Liver (tissue), 9 donors: Measurements from ENCODE around the gene CCNY. TPM values are rescaled to one million over a fixed set of nuclear protein-coding genes. Genes with fewer than 3 reads are reported as not detected.

Experiments
- DNase-seq: peaks from one replicate; pipeline ENCODE4 v3.0.0-alpha.2; 2017; ENCODE audit warnings: low spot score
- H3K27ac ChIP-seq, 2 donors: one replicate each; pipeline ENCODE4 v1.7.0; 2013; ENCODE audit warnings: inconsistent platforms in 2 of 2, low read length in 2 of 2, control low read depth in 1 of 2, low read depth in 1 of 2, mild to moderate bottlenecking in 1 of 2
- H3K27me3 ChIP-seq, 4 donors: one replicate each; pipeline versions ENCODE4 v1.6.1 to v1.7.0; 2013; ENCODE audit warnings: low read length in 3 of 4, inconsistent platforms in 1 of 4, mild to moderate bottlenecking in 1 of 4, moderate library complexity in 1 of 4; ENCODE audit not compliant: control insufficient read depth in 4 of 4, insufficient read depth in 4 of 4
- H3K36me3 ChIP-seq, 4 donors: one replicate each; pipeline versions ENCODE4 v1.6.1 to v1.7.0; 2013; ENCODE audit warnings: low read length in 3 of 4, mild to moderate bottlenecking in 3 of 4, low read depth in 1 of 4, moderate library complexity in 1 of 4; ENCODE audit not compliant: control insufficient read depth in 4 of 4, insufficient read depth in 3 of 4
- H3K4me1 ChIP-seq, 4 donors: one replicate each; pipeline versions ENCODE4 v1.6.1 to v1.7.0; 2013; ENCODE audit warnings: low read length in 3 of 4, mild to moderate bottlenecking in 3 of 4, moderate library complexity in 1 of 4; ENCODE audit not compliant: control insufficient read depth in 4 of 4, insufficient read depth in 4 of 4
- H3K4me3 ChIP-seq, 3 donors: one replicate each; pipeline versions ENCODE4 v1.6.1 to v1.7.0; 2013; ENCODE audit warnings: low read length in 3 of 3, control low read depth in 1 of 3, low read depth in 1 of 3, mild to moderate bottlenecking in 1 of 3
- H3K9ac ChIP-seq, 2 donors: one replicate each; pipeline ENCODE4 v1.7.0; 2013; ENCODE audit warnings: low read length in 2 of 2, mild to moderate bottlenecking in 2 of 2, moderate library complexity in 2 of 2, control low read depth in 1 of 2, low read depth in 1 of 2
- H3K9me3 ChIP-seq, 4 donors: one replicate each; pipeline versions ENCODE4 v1.6.1 to v1.7.0; 2013; ENCODE audit warnings: low read length in 3 of 4; ENCODE audit not compliant: control insufficient read depth in 4 of 4
- ATF3 ChIP-seq: IDR thresholded peaks from 2 replicates; pipeline ENCODE4 v1.6.1; 2016; ENCODE audit warnings: antibody characterized with exemption
- CTCF ChIP-seq: fragments of 150-350 bp; IDR thresholded peaks from 2 replicates; pipeline ENCODE4 v1.5.1; 2017; ENCODE audit warnings: improper control_type of control experiment, low read depth, low read length; ENCODE audit not compliant: missing input control
- EGR1 ChIP-seq, 2 donors: IDR thresholded peaks; 2 replicates each; pipeline ENCODE4 v1.6.1; 2016 to 2018; ENCODE audit warnings: antibody characterized with exemption in 2 of 2, low read depth in 2 of 2
- FOXA1 ChIP-seq: IDR thresholded peaks from 2 replicates; pipeline ENCODE4 v1.6.1; 2016; ENCODE audit warnings: antibody characterized with exemption
- FOXA2 ChIP-seq: IDR thresholded peaks from 2 replicates; pipeline ENCODE4 v1.6.1; 2016; ENCODE audit warnings: antibody characterized with exemption
- GABPA ChIP-seq, 2 donors: IDR thresholded peaks in 1 of 2; conservative IDR thresholded peaks in 1 of 2; 2 replicates each; pipeline ENCODE4 v1.6.1; 2016; ENCODE audit warnings: antibody characterized with exemption in 2 of 2, mild to moderate bottlenecking in 1 of 2, moderate library complexity in 1 of 2
- HNF4A ChIP-seq, 2 donors: conservative IDR thresholded peaks; 2 replicates each; pipeline ENCODE4 v1.6.1; 2016; ENCODE audit warnings: antibody characterized with exemption in 2 of 2, mild to moderate bottlenecking in 2 of 2
- HNF4G ChIP-seq: IDR thresholded peaks from 2 replicates; pipeline ENCODE4 v1.6.1; 2016; ENCODE audit warnings: antibody characterized with exemption
- JUND ChIP-seq, 2 donors: IDR thresholded peaks; 2 replicates each; pipeline ENCODE4 v1.6.1; 2016; ENCODE audit warnings: antibody characterized with exemption in 2 of 2
- MAX ChIP-seq: IDR thresholded peaks from 2 replicates; pipeline ENCODE4 v1.6.1; 2016; ENCODE audit warnings: antibody characterized with exemption
- NR2F2 ChIP-seq: IDR thresholded peaks from 2 replicates; pipeline ENCODE4 v1.6.1; 2016; ENCODE audit warnings: antibody characterized with exemption
- REST ChIP-seq: IDR thresholded peaks from 2 replicates; pipeline ENCODE4 v1.6.1; 2016; ENCODE audit warnings: antibody characterized with exemption, mild to moderate bottlenecking
- RXRA ChIP-seq, 2 donors: IDR thresholded peaks; 2 replicates each; pipeline ENCODE4 v1.6.1; 2017 to 2018; ENCODE audit warnings: antibody characterized with exemption in 2 of 2, mild to moderate bottlenecking in 1 of 2
- SP1 ChIP-seq: IDR thresholded peaks from 2 replicates; pipeline ENCODE4 v1.6.1; 2018; ENCODE audit warnings: antibody characterized with exemption, mild to moderate bottlenecking
- TAF1 ChIP-seq: conservative IDR thresholded peaks from 2 replicates; pipeline ENCODE4 v1.6.1; 2016; ENCODE audit warnings: antibody characterized with exemption, mild to moderate bottlenecking
- YY1 ChIP-seq: IDR thresholded peaks from 2 replicates; pipeline ENCODE4 v1.6.1; 2016; ENCODE audit warnings: antibody characterized with exemption, mild to moderate bottlenecking
- ZBTB33 ChIP-seq: IDR thresholded peaks from 2 replicates; pipeline ENCODE4 v1.6.1; 2016; ENCODE audit warnings: antibody characterized with exemption
- WGBS: extraction: QIAGEN DNeasy Blood & Tissue Kit; methylation state at CpG from one replicate; pipeline ENCODE4 v1.1.7; 2013; 5-methylcytosine and 5-hydroxymethylcytosine counted together
- polyA plus RNA-seq, 2 donors: library from polyadenylated mRNA; stranded (reverse) in 1 of 2; unstranded in 1 of 2; fragments of 200-250 nt in 1 of 2; fragments of >200 nt in 1 of 2; fragmentation: Nextera tagmentation in 1 of 2; extraction: Ambion mirVana in 1 of 2; gene quantifications; one replicate each; pipeline versions ENCODE4 v1.2.1 to v1.2.3, GENCODE V29; 2013 to 2015
- total RNA-seq, 2 donors: library from RNA; depleted of rRNA; stranded (reverse); fragments of >200 nt; gene quantifications; one replicate each; pipeline ENCODE4 v1.2.3, GENCODE V29; 2014
- donor health status: healthy.
- donor health status: healthy.
- donor health status: healthy.
- donor health status: healthy.
- donor health status: healthy.

CCNY gene
- total and polyA plus RNA-seq, 4 donors, result 17.6 to 38.4 (median 21.8) TPM

GRCh38 chr10:35446439-35446838 is 110.1 kb downstream of the CCNY start:
- Histone ChIP-seq H3K27me3 (no peaks in the 10 kb centered on the region), H3K4me1 (peaks cover 13 to 39% (median 30%) of the 10 kb centered on the region in 4 donors), H3K36me3 (no peaks in the 10 kb centered on the region), H3K27ac (no peak overlapping the region), H3K9me3 (peaks cover 4 to 17% (median 9%) of the 10 kb centered on the region in 4 donors), H3K4me3 (no peak overlapping the region), H3K9ac (no peak overlapping the region)
- WGBS, result 93% methylated on average over 2 of the region's 2 CpGs
- TF ChIP-seq GABPA (IDR thresholded peaks at IDR 0.05 in 1 of 2, conservative IDR thresholded peaks at IDR 0.05 in 1 of 2) (no peak), ATF3 (no peak), RXRA (IDR thresholded peaks at IDR 0.05) (no peak), HNF4A (conservative IDR thresholded peaks at IDR 0.05) (no peak), FOXA2 (no peak), NR2F2 (no peak), HNF4G (no peak), SP1 (no peak), YY1 (no peak), TAF1 (no peak), EGR1 (IDR thresholded peaks at IDR 0.05; ENCODE audit: low read depth in 2 of 2) (no peak), REST (no peak), ZBTB33 (no peak), JUND (IDR thresholded peaks at IDR 0.05) (no peak)
- DNase-seq, result no peak

GRCh38 chr10:35447693-35448407 is 111.5 kb downstream of the CCNY start:
- no peak overlapping the region for H3K4me3 ChIP-seq
- TF ChIP-seq MAX (peak; percentile 50), JUND (IDR thresholded peaks at IDR 0.05) (peak in 1 of 2 donors; percentile 12), FOXA1 (no peak), HNF4A (conservative IDR thresholded peaks at IDR 0.05) (peak; percentile 9 to 19), SP1 (no peak), RXRA (IDR thresholded peaks at IDR 0.05) (peak; percentile 25 to 62), HNF4G (no peak), TAF1 (no peak), CTCF (no peak)
- WGBS, result 30% methylated on average over 14 of the region's 14 CpGs
- peaks cover 4 to 12% (median 9%) of the 10 kb centered on the region in 4 donors for H3K9me3 ChIP-seq
- DNase-seq, result no peak
- peaks cover 13 to 42% (median 38%) of the 10 kb centered on the region in 4 donors for H3K4me1 ChIP-seq
- H3K27me3 ChIP-seq, result no peaks in the 10 kb centered on the region
- H3K36me3 ChIP-seq, result no peaks in the 10 kb centered on the region
- H3K9ac ChIP-seq, result no peak overlapping the region
- peak overlapping the region; percentile 22 to 78 for H3K27ac ChIP-seq
